HL-60 (cell line): ENCODE results near the gene CEP164.

ENCODE experiments used
- CTCF ChIP-seq: IDR thresholded peaks from one replicate; pipeline ENCODE4 v1.5.1; 2011; ENCODE audit warnings: low read length, control low read depth, inconsistent platforms; ENCODE audit not compliant: insufficient read depth
- POLR2AphosphoS5 ChIP-seq: IDR thresholded peaks from 2 replicates; pipeline ENCODE4 v1.6.1; 2012; ENCODE audit warnings: low read depth
- REST ChIP-seq: IDR thresholded peaks from 2 replicates; pipeline ENCODE4 v1.6.1; 2012; ENCODE audit warnings: low read depth; ENCODE audit not compliant: insufficient replicate concordance

DNA sequence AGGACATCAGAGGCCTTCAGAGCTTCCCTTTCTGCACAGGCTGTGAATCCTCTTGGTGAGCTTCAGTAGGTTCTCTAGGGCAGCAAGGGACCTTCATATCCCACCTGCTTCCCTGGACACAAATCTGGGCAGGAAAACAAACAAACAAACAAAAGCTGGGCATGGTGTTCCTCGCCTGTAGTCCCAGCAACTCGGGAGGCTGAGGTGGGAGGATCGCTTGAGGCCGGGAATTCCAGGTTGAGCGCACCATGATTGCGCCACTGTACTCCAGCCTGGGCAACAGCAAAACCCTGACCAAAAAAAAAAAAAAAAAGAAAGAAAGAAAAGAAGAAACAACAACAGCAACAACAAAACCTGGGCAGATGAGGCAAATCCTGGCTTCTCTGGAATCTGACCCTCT is 92.9 kb downstream of the CEP164 start:
- TF ChIP-seq CTCF (no peak), REST (no peak), POLR2AphosphoS5 (no peak)
